ENCODE measurements around the gene TMC3. TPM values are rescaled to one million over a fixed set of nuclear protein-coding genes. Genes with fewer than 3 reads are reported as not detected.

TMC3 gene
- total RNA-seq, 1 donor from 2014 or later, result not detected

DNA sequence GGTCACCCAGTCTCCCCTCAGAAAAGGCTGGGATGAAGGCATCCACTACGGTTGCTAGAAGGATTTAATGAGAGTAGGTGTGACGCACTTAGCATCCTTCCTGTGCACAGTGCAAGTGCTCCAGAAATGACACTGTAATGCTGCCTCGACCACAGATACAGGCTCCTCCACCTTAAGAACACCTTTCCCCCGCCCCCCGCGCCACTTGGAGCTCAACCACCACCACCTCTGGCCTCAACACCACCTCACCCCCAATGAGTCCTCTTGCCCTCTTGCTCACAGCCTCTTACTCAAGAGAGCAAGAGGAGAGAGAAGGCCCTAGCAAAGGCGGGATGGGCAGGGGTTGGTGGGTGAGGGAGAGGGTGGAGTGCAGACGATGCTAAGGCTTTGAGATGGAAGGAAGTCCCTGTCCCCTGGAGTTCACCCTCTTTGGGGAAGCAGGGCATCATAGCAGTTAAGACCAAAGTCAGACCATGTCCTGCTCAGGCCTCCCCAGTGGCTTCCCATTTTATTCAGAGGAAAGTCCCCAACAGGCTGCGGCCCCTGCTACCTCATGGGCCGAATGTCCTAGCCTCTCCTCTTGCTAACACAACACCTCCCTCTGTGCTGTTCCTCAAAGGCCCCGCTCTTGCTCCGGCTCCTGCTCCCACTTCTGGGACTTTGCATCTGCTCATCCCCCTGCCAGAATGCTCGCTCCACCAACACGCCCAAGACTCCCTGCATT lies 58.4 kb downstream of the TMC3 start:
- intact Hi-C loops (cut with micrococcal nuclease), result no loop called here
- no peaks in the 10 kb centered on the region for H3K9me3 Mint-ChIP-seq
- peaks cover 34% of the 10 kb centered on the region for H3K4me1 Mint-ChIP-seq
- no peak for DNase-seq
- H3K36me3 Mint-ChIP-seq (ENCODE audit: low read depth), result peaks cover 64% of the 10 kb centered on the region
- no peak overlapping the region for H3K4me3 Mint-ChIP-seq
- no peaks in the 10 kb centered on the region for H3K27me3 Mint-ChIP-seq
- H3K27ac Mint-ChIP-seq, result peak overlapping the region; percentile 46

DNA sequence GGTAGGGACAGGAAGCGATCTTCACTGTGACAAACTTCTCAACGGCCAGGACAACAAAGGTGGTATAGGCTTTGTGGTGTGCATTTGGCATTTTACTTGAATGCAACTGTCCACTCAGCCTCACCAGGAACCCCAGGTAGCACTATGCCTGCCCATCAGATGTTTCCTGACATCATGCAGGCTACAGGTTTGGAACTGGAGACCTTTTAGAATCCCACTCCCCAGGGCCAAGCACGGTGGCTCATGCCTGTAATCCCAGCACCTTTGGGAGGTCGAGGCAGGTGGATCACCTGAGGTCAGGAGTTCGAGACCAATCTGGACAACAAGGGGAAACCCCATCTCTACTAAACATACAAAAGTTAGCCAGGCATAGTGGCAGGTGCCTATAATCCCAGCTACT lies 59.6 kb downstream of the TMC3 start:
- Mint-ChIP-seq H3K4me3 (no peak overlapping the region), H3K27me3 (no peaks in the 10 kb centered on the region), H3K9me3 (no peaks in the 10 kb centered on the region), H3K36me3 (ENCODE audit: low read depth) (peaks cover 71% of the 10 kb centered on the region), H3K4me1 (peaks cover 38% of the 10 kb centered on the region), H3K27ac (peak overlapping the region; percentile 68)
- no peak for DNase-seq
- intact Hi-C loops (cut with micrococcal nuclease), result no loop called here

DNA sequence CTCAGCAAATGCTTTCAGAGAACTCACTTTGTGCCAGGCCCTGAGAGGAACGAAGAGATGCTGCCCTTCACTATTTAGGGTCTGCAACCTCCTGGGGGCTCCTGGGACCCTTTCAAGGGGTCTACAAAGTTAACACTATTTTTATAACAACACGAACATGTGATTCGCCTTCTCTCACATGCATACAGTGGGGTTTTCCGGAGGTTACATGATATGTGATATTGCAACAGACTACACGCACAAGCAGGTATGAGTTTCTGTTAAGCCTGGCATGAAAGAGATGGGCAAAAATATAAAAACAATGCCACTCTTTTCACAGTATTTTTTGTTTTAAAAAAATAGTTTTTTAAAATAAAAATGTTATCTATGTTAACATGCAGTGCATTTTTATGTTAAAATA lies 60.3 kb downstream of the TMC3 start:
- Mint-ChIP-seq H3K9me3 (no peaks in the 10 kb centered on the region), H3K4me3 (no peak overlapping the region), H3K4me1 (peaks cover 42% of the 10 kb centered on the region), H3K36me3 (ENCODE audit: low read depth) (peaks cover 74% of the 10 kb centered on the region), H3K27ac (no peak overlapping the region), H3K27me3 (no peaks in the 10 kb centered on the region)
- intact Hi-C loops (cut with micrococcal nuclease), result no loop called here
- no peak for DNase-seq

DNA sequence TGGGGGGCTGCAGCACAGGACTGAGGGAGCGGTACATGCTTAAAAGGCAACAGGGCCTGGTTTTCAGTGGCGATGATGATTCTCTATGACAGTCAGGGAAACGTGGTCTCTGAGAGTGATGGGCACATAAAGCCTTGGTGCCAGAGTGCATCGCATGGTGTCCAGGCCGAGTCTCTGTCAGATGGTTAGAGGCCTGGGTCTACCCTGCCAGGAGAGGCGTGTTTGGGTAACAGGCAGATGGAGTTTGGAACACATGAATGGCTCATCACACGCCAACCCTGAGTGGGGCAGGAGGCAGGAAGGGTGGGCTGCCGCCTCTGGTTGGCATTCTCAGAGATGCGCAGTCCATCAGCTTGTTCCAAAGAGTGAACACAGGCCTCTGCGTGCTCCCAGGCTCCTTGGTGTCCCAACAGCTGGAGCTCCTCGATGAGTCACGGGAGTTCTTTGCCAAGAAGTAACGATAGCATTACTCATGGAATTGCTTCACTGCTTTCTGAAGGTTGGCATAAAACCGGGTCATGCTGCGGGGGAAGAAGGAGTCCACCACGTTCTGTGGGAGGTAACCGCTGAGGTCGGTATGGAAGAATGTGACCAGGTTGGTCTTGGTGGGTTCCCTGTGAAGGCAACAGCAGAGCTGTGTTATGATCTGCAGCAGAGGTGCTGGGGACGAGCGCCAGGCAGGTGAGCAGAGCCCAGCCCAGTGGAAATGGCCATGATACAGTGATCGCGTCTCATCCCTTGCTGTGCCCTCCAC lies 61.0 kb downstream of the TMC3 start:
- DNase-seq, result no peak
- H3K4me3 Mint-ChIP-seq, result no peak overlapping the region
- H3K36me3 Mint-ChIP-seq (ENCODE audit: low read depth), result peaks cover 74% of the 10 kb centered on the region
- H3K9me3 Mint-ChIP-seq, result no peaks in the 10 kb centered on the region
- H3K27me3 Mint-ChIP-seq, result no peaks in the 10 kb centered on the region
- intact Hi-C loops (cut with micrococcal nuclease), result no loop called here
- peak overlapping the region; percentile 51 for H3K27ac Mint-ChIP-seq
- peaks cover 42% of the 10 kb centered on the region for H3K4me1 Mint-ChIP-seq

DNA sequence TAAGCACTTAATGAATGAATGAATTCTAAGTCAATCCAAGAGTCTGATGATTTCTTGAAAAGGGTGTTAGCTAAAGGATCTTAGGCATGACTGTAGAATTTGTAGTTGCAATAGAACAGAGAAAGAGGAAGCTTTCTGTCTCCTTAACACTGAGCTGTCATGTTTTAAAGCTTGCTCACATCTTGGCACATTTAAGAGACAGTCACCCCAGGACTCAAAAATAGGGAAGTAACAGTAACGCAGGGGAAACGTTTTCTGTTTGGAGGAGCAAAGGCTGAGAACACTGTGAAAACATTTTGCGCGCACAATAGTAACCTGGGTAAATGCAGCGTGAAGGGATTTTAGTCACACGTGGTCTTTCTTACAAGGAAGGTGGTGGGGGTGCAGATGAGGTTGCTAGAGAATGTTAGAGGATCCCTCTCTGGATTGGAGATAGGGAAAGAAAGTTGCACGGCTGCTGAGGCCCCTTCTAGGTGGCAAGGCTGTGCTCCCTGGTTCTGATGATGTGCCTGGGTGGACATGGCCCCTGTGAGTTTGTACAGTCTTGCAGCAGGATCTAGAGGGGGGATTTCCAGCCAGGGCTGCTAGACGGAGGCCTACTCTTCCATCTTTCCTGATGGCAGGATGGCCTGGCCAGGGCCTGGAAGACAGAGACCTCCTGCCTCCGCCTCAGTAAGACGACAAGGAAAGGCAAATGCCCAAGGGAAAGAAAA lies 62.1 kb downstream of the TMC3 start:
- Mint-ChIP-seq H3K4me3 (no peak overlapping the region), H3K9me3 (no peaks in the 10 kb centered on the region), H3K36me3 (ENCODE audit: low read depth) (peaks cover 81% of the 10 kb centered on the region), H3K27ac (peak overlapping the region; percentile 29), H3K4me1 (peaks cover 49% of the 10 kb centered on the region), H3K27me3 (no peaks in the 10 kb centered on the region)
- intact Hi-C loops (cut with micrococcal nuclease), result no loop called here
- no peak for DNase-seq

DNA sequence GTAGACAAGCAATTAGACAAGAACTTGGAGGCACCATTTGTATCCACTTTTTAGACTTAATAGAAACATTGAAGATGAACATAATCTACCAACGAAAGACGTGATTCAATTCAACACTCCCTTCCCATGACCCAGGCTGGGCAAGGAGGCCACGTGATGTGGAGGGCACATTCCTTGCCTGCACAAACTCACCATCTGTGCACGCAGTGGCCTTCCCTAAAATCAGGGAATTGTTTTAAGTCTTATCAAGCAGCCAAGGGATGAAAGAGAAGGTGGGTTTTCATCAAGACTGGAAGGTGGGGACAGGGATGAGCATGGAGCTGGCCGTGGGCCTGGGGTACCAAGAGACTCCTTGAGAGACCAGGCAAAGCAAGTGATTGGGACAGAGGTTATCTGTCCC lies 63.5 kb downstream of the TMC3 start:
- Mint-ChIP-seq H3K4me3 (no peak overlapping the region), H3K27me3 (no peaks in the 10 kb centered on the region), H3K27ac (peak overlapping the region; percentile 21), H3K36me3 (ENCODE audit: low read depth) (peaks cover 87% of the 10 kb centered on the region), H3K4me1 (peaks cover 52% of the 10 kb centered on the region), H3K9me3 (no peaks in the 10 kb centered on the region)
- intact Hi-C loops (cut with micrococcal nuclease), result no loop called here
- no peak for DNase-seq

DNA sequence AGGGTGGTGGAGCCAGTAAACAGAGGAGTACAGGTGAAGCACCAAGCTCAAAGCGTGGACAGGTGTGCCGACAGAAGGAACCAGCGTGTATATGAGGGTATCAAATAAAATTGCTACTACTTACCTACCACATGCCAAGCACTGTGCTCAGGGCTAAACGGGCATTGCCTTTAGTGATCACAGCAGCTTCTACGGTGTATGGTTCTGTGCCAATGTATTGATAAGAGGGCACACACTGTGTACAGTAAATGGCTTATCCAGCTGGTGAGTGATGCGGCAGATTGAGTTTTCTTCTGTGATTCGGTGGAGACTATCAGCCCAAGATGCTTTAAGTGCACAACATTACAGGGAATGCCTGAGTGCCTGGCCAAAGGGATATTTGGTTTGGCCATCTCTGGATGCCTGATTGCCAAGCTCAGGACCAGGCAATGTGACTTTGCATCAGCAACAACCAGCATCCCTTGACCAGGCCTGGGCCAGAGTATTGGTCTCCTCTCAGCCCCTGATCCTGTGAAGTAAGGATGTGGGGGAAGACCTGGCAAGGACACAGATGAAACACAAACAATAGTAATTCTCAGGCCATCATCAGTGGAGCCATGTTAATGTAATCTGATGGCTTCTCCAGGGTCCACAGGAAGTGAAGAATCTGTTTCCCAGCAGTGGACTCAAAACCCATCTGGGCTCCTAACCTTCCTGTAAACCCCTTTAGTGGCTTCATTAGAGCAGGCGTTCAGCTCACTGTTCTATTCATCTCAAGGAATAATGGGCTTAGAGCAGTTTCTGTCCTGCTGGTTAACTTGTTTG lies 64.2 kb downstream of the TMC3 start:
- Mint-ChIP-seq H3K9me3 (no peaks in the 10 kb centered on the region), H3K27ac (peak overlapping the region; percentile 64), H3K4me1 (peaks cover 51% of the 10 kb centered on the region), H3K27me3 (no peaks in the 10 kb centered on the region), H3K36me3 (ENCODE audit: low read depth) (peaks cover 86% of the 10 kb centered on the region), H3K4me3 (no peak overlapping the region)
- intact Hi-C loops (cut with micrococcal nuclease), result no loop called here
- no peak for DNase-seq

DNA sequence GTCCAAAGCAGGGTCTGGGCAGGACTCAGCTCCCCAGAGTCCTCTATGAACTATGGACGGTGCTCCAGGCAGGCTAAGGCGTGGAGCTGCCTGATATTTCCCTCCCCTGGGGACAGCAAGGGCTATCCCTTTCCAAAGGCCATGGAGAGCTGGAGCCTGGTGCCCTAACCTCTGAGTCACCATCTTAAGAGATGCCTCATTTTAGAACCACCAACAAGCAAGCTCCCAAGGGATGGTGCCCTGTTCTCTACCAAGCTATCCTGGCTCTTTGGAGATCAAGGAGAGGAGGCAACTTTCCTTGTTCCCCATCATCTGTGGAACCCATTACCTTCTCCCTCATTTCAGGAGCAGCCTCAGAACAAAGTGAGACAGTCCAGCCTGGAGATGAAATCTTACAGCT lies 65.8 kb downstream of the TMC3 start:
- Mint-ChIP-seq H3K27ac (no peak overlapping the region), H3K27me3 (no peaks in the 10 kb centered on the region), H3K4me1 (peaks cover 64% of the 10 kb centered on the region), H3K36me3 (ENCODE audit: low read depth) (peaks cover 95% of the 10 kb centered on the region), H3K4me3 (no peak overlapping the region), H3K9me3 (no peaks in the 10 kb centered on the region)
- DNase-seq, result no peak
- intact Hi-C loops (cut with micrococcal nuclease), result no loop called here

DNA sequence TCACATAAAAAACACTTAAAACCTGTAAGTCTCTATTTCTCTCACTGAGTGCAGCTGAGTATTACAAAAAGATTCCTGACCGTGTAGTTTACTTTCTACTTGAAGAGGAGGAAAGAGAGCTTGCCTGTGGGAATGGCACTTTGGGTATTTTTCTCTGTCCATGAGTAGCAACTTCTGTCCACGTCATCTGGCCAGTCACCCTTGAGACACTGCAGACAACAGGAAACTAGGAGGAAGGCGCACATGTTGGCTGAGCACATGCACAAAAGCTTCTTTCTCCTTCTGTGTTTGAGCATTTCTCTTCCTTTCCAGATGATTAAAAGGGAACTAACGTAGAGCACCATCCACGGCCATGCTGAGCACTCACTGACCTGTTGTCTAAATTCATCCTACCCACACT lies 69.8 kb downstream of the TMC3 start:
- H3K27ac Mint-ChIP-seq, result peak overlapping the region; percentile 88
- DNase-seq, result no peak
- no peaks in the 10 kb centered on the region for H3K9me3 Mint-ChIP-seq
- H3K4me1 Mint-ChIP-seq, result peaks cover 75% of the 10 kb centered on the region
- H3K4me3 Mint-ChIP-seq, result peak overlapping the region; percentile 94
- H3K27me3 Mint-ChIP-seq, result no peaks in the 10 kb centered on the region
- intact Hi-C loops (cut with micrococcal nuclease), result loop anchor here (1.0 to 2.0 kb wide), 2 partner anchors 8 to 17 kb away; no protein-coding TSS in a partner anchor
- peaks cover 97% of the 10 kb centered on the region for H3K36me3 Mint-ChIP-seq (ENCODE audit: low read depth)

DNA sequence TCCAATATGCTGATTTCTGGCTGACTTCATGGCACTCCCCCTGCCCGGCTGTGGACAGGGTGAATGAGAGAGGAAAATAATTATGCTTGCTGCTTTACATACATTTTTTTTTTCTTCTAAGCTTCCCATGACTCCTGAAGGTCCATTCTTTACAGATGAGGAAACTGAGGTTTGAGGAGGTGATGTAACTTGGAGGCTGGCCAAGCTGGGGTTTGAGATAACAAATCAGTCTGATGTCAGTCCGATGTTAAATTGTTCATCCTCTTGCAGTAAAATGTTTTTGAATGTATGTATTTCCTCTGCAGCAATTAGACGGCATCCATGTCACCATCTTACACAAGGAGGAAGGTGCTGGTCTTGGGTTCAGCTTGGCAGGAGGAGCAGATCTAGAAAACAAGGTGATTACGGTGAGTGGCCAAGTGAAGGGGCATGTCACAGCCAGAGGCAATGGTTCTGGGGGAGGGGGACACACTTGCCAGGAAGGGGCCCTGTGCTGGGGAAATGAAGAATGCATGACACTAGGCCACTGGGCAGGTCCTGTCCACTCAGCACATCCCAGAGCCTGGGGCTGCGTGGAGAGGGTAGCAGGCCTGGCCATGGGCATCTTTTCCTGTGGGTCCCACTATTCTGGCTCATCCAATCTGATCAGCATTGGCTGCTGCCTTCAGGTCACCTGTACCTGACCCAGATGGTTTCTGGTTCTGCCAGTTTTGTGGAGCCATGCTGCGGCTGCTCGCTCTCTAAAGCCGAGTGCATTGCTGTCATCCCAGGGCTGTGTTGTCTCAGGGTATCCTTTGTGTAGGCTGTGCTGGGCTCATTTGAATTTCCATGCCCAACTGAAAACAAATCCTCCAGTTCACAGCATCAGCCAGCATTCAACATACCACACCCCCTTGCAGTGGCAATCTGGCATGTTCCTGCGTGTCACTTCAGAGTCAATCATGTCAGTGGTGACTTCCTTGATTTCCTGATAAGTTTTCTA lies 70.5 kb downstream of the TMC3 start:
- Mint-ChIP-seq H3K4me3 (peak overlapping the region; percentile 94), H3K27me3 (no peaks in the 10 kb centered on the region), H3K27ac (peak overlapping the region; percentile 89), H3K4me1 (peaks cover 74% of the 10 kb centered on the region), H3K9me3 (no peaks in the 10 kb centered on the region), H3K36me3 (ENCODE audit: low read depth) (peaks cover 98% of the 10 kb centered on the region)
- intact Hi-C loops (cut with micrococcal nuclease), result loop anchor here (1.0 to 2.0 kb wide), 2 partner anchors 7 to 17 kb away; no protein-coding TSS in a partner anchor
- DNase-seq, result peak; percentile 69

DNA sequence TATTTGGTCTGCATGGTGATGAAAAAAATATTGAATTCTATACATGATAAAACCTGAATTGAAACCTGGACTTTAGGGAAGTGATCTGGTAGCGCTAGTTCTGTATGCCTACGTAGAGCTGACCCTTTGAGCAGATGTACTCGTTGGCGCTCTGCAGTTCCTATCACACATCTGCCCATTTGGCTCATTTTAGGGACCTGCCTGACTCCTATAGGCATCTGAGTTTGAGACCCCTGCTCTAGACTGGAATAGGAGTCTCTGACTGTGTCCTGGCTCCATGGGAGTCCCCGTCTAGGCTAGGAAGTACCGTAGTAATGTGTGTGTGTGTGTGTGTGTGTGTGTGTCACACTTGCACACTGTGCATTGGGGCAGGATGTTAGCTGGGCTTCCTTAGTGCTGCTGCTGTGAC lies 71.3 kb downstream of the TMC3 start:
- intact Hi-C loops (cut with micrococcal nuclease), result no loop called here
- peaks cover 98% of the 10 kb centered on the region for H3K36me3 Mint-ChIP-seq (ENCODE audit: low read depth)
- H3K27ac Mint-ChIP-seq, result peak overlapping the region; percentile 89
- H3K4me3 Mint-ChIP-seq, result peak overlapping the region; percentile 94
- no peaks in the 10 kb centered on the region for H3K9me3 Mint-ChIP-seq
- H3K27me3 Mint-ChIP-seq, result no peaks in the 10 kb centered on the region
- peaks cover 80% of the 10 kb centered on the region for H3K4me1 Mint-ChIP-seq
- no peak for DNase-seq

DNA sequence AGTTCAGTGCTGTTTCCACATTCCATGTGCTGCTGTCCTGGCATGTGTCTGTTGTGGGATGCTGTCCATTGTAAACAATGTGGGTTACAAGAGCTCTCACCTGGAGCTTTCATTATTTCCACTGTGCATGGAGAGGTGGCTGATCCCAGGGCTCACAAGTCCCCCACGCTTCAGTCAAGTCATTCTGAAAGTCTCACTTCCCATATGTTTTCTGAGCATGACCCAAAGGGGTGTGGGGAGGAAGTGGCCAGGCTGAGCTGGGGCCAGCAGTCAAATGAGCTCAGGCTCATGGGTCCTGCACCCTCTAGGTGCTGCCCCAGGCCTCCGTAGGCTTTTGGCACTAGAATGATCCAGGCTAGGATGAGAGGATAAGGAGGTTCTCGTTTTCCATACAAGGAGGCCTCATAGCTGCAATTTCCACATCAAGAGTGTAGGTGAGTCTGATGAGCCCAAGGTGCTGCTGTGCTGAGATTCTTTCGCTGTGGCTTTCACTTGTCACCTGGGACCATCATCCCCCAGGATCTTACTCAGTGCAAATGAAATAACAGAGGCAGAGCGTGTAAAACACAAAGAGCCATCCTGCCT lies 72.1 kb downstream of the TMC3 start:
- intact Hi-C loops (cut with micrococcal nuclease), result loop anchor here (1.0 kb wide), 1 partner anchor 27 kb away; no protein-coding TSS in a partner anchor

More for the DNA sequence above, 72.1 kb downstream of the TMC3 start:
- Mint-ChIP-seq H3K27me3 (no peaks in the 10 kb centered on the region), H3K9me3 (no peaks in the 10 kb centered on the region), H3K4me3 (peak overlapping the region; percentile 94), H3K27ac (peak overlapping the region; percentile 89), H3K4me1 (peaks cover 77% of the 10 kb centered on the region), H3K36me3 (ENCODE audit: low read depth) (peaks cover 96% of the 10 kb centered on the region)
- peak; percentile 84 for DNase-seq

All from activated CD4-positive, alpha-beta T cell treated with anti-CD3 and anti-CD28 coated beads, Interleukin-2, amount 10 ng/mL, durations not matched to agents 24 days and 14 days (primary cell).